ENCODE data around the gene RARB. TPM values are rescaled to one million over a fixed set of nuclear protein-coding genes. Genes with fewer than 3 reads are reported as not detected.

Gene RARB
- total RNA-seq, 2 donors from 2014 or later = 15.2 to 22.8 TPM

DNA sequence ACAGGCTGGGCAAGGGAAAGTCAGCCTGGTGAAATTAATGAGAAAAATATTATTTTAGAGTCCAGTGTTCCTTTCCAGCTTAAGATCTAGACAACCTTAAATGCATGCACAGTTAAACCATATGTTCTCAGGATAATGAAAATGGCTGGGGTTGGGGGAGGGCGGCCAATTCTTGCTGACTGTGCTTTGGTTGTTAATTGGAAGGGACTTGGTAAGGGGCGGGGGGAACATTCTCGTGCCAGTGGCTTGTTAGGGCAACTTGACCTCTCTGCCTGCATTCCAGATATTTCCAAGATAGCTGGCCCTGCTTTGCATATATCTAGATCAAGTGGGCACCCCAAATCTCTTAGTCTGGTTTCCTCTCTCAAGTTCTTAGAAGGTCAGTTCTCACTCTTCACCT, 124.2 kb downstream of the RARB start:
- peaks cover 0 to 41% of the 10 kb centered on the region in 2 donors for H3K4me1 ChIP-seq
- H3K9me3 ChIP-seq = no peaks in the 10 kb centered on the region
- TF ChIP-seq, protein P1, sequence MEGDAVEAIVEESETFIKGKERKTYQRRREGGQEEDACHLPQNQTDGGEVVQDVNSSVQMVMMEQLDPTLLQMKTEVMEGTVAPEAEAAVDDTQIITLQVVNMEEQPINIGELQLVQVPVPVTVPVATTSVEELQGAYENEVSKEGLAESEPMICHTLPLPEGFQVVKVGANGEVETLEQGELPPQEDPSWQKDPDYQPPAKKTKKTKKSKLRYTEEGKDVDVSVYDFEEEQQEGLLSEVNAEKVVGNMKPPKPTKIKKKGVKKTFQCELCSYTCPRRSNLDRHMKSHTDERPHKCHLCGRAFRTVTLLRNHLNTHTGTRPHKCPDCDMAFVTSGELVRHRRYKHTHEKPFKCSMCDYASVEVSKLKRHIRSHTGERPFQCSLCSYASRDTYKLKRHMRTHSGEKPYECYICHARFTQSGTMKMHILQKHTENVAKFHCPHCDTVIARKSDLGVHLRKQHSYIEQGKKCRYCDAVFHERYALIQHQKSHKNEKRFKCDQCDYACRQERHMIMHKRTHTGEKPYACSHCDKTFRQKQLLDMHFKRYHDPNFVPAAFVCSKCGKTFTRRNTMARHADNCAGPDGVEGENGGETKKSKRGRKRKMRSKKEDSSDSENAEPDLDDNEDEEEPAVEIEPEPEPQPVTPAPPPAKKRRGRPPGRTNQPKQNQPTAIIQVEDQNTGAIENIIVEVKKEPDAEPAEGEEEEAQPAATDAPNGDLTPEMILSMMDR (IDR thresholded peaks at IDR 0.05) = no peak
- no peak overlapping the region for H3K27ac ChIP-seq
- DNase-seq (ENCODE audit: low spot score) = no peak
- H3K36me3 ChIP-seq = no peaks in the 10 kb centered on the region
- no peak overlapping the region for H3K4me3 ChIP-seq
- H3K27me3 ChIP-seq = no peaks in the 10 kb centered on the region

DNA sequence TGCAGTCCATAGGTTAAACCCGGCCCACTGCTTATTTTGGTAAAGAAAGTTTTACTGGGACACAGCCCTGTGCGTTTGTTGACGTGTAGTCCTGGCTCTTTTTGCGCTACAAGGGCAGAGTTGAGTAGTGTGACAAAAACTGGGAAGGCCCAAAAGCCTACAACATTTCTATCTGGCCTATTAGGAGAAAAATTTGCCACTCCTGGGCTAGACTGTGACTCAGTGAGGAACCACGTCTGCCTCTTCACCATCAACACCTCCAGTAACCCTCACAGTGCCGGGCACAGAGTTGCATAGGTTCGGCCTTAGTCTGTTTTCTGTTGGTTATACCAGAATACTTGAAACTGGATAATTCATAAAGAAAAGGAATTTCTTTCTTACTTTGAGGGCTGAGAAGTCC, 126.3 kb downstream of the RARB start:
- Histone ChIP-seq H3K27me3 (no peaks in the 10 kb centered on the region), H3K9me3 (no peaks in the 10 kb centered on the region), H3K27ac (peak overlapping the region in 1 of 2 donors; percentile 73), H3K4me1 (peaks cover 0 to 56% of the 10 kb centered on the region in 2 donors), H3K4me3 (no peak overlapping the region), H3K36me3 (no peaks in the 10 kb centered on the region)
- no peak for DNase-seq (ENCODE audit: low spot score)
- TF ChIP-seq, protein P1 (IDR thresholded peaks at IDR 0.05) = no peak

DNA sequence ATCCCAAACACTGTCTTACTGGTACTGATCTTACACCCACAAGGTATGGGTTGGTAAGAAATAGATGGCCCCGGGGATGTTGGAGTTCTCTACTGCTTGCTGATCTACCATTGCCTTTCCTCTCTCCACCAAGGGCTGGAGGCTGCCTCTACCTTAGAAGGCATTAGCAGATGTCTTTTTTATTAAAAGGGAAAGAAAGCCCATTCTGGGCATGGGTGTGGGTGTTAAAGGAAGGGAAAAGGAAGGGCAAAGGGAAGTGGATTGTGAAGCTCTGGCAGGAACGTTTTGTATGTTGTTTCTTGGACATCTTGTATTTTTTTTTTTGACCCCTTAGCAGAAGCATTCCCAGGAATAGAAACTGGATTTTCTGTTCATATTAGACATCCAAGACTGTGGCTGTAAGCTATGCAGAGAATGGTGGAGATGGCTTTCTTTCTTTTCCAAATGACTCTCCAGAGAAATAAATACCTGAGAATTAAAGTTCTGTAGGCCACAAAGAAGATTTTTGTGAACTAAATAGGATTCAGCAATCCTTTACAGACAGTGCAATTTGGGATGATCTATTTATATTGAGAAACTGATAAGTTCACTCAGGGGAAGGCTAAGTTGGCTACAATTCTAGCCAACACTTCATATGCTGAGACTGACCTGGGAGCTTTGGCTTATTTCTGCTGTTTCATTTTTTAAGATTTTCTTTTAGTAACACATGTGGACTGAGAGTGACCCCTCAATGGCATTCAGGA, 127.8 kb downstream of the RARB start:
- Histone ChIP-seq H3K4me1 (peaks cover 0 to 56% of the 10 kb centered on the region in 2 donors), H3K4me3 (no peak overlapping the region), H3K9me3 (no peaks in the 10 kb centered on the region), H3K27ac (peak overlapping the region; percentile 54 to 73), H3K27me3 (no peaks in the 10 kb centered on the region), H3K36me3 (no peaks in the 10 kb centered on the region)
- DNase-seq (ENCODE audit: low spot score) = no peak
- TF ChIP-seq, protein P1 (IDR thresholded peaks at IDR 0.05) = no peak

DNA sequence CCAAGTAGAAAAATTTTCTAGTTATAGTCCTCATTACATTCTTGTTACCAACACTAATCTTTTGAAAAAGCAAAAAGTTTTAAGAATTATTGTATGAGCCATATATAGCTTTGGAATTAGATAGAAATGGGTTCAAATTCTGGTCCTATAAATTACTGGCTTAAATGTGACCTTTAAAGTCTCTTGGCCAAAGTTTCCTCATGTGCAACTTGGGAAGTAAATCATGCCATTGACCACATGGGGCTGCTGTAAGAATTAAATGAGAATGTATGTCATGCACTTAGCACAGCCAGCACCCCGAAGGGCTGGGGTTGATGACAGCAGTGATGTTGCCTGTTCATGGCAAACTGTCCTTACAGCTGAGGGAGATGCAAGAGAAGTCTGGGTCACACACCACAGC, 128.4 kb downstream of the RARB start:
- H3K4me1 ChIP-seq = peaks cover 0 to 60% of the 10 kb centered on the region in 2 donors
- DNase-seq (ENCODE audit: low spot score) = no peak
- peak overlapping the region; percentile 54 to 73 for H3K27ac ChIP-seq
- H3K9me3 ChIP-seq = no peaks in the 10 kb centered on the region
- H3K36me3 ChIP-seq = no peaks in the 10 kb centered on the region
- no peak overlapping the region for H3K4me3 ChIP-seq
- H3K27me3 ChIP-seq = no peaks in the 10 kb centered on the region
- TF ChIP-seq, protein P1 (IDR thresholded peaks at IDR 0.05) = no peak

DNA sequence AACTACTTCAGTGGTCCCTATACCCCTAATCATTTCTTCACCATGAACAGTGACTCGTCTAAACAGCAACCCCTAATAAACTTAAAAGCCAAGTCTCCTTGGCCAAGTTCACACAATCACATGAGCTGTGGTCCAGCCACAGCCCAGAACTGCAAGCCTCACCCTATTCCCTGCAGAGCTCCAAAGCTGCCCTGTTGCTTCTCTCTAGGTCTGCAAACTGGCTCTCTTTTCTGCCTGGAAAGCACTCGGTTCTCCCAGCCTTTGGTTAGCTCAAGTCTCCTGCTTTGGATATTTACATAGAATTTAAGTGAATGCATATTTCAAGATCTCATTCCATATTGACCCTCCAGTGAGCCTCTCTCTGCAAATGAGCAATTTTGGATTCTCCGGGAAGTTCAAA, 129.6 kb downstream of the RARB start:
- TF ChIP-seq, protein P1 (IDR thresholded peaks at IDR 0.05) = no peak
- no peaks in the 10 kb centered on the region for H3K27me3 ChIP-seq
- no peak overlapping the region for H3K4me3 ChIP-seq
- no peaks in the 10 kb centered on the region for H3K36me3 ChIP-seq
- H3K27ac ChIP-seq = peak overlapping the region; percentile 18 to 57
- peaks cover 0 to 64% of the 10 kb centered on the region in 2 donors for H3K4me1 ChIP-seq
- DNase-seq (ENCODE audit: low spot score) = no peak
- no peaks in the 10 kb centered on the region for H3K9me3 ChIP-seq

DNA sequence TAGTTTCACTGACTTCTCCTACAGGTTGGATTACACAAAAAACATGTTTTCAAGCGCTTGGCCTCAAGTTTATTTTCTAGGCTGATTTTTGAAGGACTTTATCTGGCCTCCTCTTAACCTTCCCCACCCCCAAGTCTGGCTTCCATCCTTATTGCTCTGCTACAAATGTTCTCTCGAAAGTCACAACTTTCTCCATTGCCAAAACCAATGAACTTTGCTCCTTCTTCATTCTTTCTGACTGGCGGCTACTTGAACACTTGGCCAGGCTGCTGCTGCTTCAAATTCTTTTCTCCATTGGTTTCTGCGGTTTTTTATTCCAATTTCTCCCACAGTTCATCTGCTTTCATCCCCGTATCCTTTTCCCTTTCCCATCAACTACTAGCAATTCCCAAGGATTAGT, 130.1 kb downstream of the RARB start:
- Histone ChIP-seq H3K4me3 (no peak overlapping the region), H3K36me3 (no peaks in the 10 kb centered on the region), H3K4me1 (peaks cover 0 to 64% of the 10 kb centered on the region in 2 donors), H3K27ac (peak overlapping the region; percentile 18 to 57), H3K9me3 (no peaks in the 10 kb centered on the region), H3K27me3 (no peaks in the 10 kb centered on the region)
- no peak for DNase-seq (ENCODE audit: low spot score)
- TF ChIP-seq, protein P1 (IDR thresholded peaks at IDR 0.05) = no peak
